ENCODE measurements around the gene DISP1.

The DISP1 gene, protein sequence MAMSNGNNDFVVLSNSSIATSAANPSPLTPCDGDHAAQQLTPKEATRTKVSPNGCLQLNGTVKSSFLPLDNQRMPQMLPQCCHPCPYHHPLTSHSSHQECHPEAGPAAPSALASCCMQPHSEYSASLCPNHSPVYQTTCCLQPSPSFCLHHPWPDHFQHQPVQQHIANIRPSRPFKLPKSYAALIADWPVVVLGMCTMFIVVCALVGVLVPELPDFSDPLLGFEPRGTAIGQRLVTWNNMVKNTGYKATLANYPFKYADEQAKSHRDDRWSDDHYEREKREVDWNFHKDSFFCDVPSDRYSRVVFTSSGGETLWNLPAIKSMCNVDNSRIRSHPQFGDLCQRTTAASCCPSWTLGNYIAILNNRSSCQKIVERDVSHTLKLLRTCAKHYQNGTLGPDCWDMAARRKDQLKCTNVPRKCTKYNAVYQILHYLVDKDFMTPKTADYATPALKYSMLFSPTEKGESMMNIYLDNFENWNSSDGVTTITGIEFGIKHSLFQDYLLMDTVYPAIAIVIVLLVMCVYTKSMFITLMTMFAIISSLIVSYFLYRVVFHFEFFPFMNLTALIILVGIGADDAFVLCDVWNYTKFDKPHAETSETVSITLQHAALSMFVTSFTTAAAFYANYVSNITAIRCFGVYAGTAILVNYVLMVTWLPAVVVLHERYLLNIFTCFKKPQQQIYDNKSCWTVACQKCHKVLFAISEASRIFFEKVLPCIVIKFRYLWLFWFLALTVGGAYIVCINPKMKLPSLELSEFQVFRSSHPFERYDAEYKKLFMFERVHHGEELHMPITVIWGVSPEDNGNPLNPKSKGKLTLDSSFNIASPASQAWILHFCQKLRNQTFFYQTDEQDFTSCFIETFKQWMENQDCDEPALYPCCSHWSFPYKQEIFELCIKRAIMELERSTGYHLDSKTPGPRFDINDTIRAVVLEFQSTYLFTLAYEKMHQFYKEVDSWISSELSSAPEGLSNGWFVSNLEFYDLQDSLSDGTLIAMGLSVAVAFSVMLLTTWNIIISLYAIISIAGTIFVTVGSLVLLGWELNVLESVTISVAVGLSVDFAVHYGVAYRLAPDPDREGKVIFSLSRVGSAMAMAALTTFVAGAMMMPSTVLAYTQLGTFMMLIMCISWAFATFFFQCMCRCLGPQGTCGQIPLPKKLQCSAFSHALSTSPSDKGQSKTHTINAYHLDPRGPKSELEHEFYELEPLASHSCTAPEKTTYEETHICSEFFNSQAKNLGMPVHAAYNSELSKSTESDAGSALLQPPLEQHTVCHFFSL (N-terminal part only)

GRCh38 chr1:222814536-222815439 is at the start of gene DISP1:
Gene DISP1 (plus strand): TSS chr1:222815039. CDS start chr1:222942824, 127,785 bp downstream.
- DNase-seq = peak; percentile 86

GRCh38 chr1:222767152-222767571 is 47.7 kb upstream of the DISP1 start:
- DNase-seq = no peak

DNA sequence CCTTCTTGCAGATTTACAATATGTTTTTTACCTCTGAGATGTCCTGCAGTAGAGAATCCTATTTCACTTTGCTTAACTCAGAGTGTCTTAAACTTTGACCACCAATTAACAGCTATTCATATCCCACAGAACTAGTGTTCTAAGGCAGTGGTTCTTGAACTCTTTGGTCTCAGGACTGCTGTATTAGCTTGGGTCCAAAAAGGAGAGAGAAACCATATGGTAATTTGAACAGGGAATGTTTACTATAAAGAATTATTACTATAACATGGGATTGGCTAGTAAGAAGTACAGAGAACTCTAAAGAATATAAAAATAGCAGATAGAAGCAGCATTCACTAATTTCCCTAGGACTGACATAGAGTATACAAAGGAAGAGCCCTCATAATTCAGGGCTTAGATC is 46.2 kb upstream of the DISP1 start:
- no peak for DNase-seq

- no peak for DNase-seq
These were observed 45.7 kb upstream of the DISP1 start for GRCh38 chr1:222769181-222769580.

DNA sequence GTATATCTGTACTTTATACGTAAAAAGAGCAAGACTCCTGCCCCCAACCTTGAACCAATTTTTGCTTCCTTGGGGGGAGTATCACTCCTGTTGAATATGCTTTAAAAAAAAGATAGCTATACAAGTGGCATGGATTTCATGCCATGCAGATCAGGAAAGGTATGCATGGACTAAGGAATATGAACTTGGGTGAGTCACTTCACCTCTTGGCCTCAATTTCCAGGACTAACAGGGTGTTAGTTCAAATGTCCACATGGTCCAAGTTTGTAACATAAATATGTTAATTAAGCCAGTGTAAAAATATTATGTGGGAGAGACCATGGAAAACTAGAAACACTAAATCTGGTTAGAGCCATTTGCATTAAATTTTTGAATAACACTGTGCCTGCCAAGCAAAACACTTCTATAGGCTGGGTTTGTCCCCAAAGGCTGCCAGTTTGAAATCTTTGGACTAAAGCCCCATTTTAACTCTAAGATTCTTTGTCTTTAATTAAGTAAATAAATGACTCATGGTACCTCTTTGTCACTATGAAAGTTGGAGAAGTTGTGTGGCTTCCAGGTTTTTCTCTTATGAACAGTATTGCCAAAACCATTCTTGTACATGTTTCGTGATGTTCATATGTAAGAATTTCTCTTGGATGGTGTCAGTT is 44.7 kb upstream of the DISP1 start:
- no peak for DNase-seq

GRCh38 chr1:222772996-222773379 is 41.9 kb upstream of the DISP1 start:
- DNase-seq = no peak

GRCh38 chr1:222777463-222777862 is 37.4 kb upstream of the DISP1 start:
- peak; percentile 65 for DNase-seq

- DNase-seq = peak; percentile 90
These were observed 36.9 kb upstream of the DISP1 start for GRCh38 chr1:222777977-222778376.

GRCh38 chr1:222781251-222781650 is 33.6 kb upstream of the DISP1 start:
- no peak for DNase-seq

GRCh38 chr1:222783051-222783450 is 31.8 kb upstream of the DISP1 start:
- no peak for DNase-seq

DNA sequence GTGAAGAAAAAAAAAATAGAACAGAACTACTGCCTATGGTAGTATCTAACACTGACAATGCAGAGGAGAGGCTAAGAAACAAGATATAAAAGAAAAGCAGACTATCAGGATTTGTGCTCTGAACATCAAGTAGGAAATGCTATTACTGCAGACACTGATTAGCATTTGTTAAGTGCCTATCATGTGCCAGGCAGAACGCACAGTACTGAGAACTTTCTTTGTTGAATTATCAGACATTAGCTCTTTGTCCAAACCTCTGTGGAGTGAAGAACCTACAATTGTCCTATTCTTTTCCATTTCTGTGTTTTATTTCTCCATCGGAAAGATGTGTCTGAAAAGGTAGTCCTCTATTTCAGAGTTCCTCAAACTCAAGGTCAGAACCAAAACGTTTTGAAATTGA is 30.5 kb upstream of the DISP1 start:
- peak; percentile 9 for DNase-seq

GRCh38 chr1:222784916-222785315 is 29.9 kb upstream of the DISP1 start:
- DNase-seq = peak; percentile 33

- DNase-seq = no peak
These were observed 29.3 kb upstream of the DISP1 start for GRCh38 chr1:222785529-222785928.

- no peak for DNase-seq
These were observed 28.7 kb upstream of the DISP1 start for GRCh38 chr1:222786121-222786520.

DNA sequence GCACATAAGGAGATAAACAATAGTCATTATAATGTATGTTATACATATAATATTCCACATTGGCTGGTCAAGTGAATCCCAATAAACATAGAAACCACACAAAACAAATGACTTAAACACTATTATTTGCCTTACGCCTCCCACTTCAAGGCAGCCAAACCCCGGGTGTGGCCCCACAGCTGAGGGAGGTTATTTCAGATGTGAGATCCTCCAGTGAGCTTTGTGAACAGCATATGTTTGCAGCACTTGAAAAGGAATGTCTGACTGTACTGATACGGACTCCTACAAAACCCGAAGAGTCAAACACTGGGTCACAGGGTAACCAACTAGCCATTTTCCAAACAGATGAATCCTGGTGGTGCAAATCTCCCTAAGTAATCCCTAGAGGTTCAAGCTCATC is 27.1 kb upstream of the DISP1 start:
- no peak for DNase-seq

DNA sequence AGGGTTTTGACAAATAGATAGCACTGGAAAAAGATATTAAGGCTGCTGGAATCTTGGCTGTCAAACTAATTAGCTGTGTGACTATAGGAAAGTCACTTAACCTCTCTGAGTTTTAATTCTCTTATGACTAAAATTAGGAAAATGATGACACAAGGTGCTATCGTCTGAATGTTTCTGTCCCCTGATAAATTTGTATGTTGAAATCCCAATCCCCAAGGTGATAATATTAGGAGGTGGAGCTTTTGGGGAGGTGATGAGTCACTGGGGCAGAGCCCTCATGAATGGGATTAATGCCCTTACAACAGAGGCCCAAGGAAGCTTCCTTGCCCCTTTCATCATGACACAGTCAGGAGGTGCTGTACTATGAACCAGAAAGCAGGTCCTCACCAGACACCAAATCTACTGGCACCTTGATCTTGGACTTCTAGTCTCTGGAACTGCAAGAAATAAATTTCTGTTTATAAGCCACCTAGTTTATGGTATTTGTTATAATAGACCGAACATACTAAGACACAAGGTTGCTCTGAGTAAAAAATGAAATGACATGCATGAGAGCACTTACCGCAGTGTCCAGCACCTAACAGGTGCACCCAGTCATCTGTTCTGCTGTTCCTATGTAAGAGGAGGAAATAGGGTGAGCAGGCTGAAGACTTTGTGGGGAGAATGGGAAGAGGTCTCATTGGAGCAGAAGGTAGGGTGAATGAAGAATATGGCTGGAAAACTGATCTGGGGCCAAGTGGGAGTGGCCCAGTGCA is 26.3 kb upstream of the DISP1 start:
- DNase-seq = no peak

DNA sequence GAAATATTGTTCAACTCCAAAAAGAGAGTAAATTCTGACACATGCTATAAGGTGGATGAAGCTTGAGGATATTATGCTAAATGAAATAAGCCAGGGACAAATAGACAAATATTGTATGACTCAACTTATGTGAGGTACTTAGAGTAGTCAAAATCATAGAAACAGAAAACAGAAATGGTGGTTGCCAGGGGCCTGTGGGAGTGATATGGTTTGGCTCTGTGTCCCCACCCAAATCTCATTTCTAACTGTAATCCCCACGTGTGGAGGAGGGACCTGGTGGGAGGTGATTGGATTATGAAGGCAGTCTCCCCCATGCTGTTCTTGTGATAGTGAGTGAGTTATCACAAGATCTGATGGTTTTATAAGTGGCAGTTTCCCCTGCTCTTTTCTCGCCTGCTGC is 24.7 kb upstream of the DISP1 start:
- DNase-seq = no peak

- no peak for DNase-seq
These were observed 24.3 kb upstream of the DISP1 start for GRCh38 chr1:222790520-222790919.

GRCh38 chr1:222791006-222791710 is 23.7 kb upstream of the DISP1 start:
- no peak for DNase-seq

DNA sequence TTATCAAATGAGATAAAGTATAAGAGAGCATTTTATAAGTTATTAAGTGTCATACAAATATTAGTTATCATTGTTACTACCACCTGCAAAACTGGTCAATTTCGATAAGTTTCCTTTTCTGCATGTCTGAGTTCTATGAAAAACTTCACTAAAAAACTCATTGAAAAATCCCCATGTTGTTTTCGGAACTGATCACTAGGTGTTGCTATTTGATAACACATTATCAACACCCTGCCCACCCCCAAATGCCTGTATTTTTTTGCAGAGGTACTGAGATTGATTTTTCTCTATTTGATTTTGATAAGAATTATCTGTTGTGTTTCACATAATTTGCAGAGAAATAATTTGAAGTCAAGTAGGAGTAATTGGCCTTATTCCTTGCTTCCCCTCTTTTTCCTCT is 22.1 kb upstream of the DISP1 start:
- DNase-seq = peak; percentile 18

Data from NCI-H345 (cell line).